GM18520 (cell line): Measurements from ENCODE around the gene RALGPS1.

Experiments used
- ATAC-seq: cut with Tn5 transposase; IDR thresholded peaks from one replicate; pipeline ENCODE4 v1.9.1; 2021; ENCODE audit not compliant: unreplicated experiment

Gene RALGPS1

DNA sequence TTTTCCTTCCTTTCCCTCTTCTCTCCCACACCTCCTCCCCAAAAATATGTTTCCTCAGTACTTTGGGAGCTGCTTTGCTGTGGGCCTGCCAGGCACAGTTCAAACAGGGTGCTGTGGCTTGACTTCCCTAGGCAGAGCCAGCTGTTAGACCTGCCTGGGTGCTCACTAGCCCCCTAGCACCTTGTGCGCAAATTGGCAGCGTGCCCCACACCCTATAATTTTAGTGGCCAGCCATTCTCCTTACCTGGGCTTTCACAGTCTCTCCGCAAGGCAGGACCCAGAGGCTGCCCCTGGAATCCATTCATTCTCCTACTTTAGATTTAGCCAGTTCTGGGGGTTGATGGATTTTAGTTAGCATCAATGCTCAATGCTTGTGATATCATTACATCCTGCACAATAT is 135.6 kb downstream of the RALGPS1 start:
- ATAC-seq: no peak

DNA sequence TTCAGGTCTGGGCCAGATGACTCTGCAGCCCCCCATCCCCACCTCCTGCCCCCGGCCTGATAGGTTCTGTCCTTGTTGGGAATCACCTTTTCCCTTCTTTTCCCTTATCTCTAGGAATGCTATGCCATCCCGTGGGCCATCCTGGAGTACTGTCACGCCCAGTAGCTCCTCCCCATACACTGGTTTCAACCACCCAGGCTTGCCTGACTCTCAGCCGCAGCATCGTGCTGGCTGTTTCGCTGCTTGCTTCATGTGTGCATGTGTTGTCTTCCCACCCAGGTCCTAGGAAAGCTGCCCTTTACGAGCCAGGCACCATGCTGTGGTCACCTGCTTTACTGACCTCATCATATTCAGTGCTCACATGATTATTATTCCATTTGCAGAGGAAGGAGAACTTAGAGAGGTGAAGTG is 136.0 kb downstream of the RALGPS1 start:
- no peak for ATAC-seq

DNA sequence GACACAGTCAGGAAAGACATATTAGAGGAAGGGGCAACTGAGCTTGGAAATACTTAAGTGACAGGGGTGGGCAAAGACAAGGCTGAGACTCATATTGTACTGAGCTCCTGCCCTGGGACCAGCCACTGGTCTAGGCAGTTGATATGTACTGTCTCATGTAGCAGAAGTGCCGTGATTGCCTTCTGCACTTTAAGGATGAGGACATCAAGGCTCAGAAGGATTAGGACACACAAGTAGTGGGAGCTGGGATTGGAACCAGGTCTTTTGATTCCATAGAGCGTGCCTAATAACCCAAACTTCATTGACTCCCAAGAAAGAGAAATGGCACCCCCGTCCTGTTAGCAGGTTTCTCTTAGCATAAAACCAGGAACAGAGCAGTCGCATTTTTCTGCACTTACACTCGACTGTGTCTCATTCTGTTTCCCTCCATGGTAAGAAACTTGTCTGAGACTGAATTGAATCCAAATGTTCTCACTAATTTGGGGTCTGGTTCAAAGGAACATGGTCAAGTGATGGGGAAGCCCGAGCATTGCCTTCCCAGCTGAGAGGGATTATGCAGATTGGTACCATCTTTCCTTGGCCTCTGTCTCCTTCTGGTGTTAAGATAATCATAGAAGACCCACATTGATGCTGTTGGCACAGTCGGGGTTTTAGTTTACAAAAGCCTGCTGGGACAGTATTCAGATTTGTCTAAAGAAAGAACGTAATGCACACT is 137.5 kb downstream of the RALGPS1 start:
- no peak for ATAC-seq

DNA sequence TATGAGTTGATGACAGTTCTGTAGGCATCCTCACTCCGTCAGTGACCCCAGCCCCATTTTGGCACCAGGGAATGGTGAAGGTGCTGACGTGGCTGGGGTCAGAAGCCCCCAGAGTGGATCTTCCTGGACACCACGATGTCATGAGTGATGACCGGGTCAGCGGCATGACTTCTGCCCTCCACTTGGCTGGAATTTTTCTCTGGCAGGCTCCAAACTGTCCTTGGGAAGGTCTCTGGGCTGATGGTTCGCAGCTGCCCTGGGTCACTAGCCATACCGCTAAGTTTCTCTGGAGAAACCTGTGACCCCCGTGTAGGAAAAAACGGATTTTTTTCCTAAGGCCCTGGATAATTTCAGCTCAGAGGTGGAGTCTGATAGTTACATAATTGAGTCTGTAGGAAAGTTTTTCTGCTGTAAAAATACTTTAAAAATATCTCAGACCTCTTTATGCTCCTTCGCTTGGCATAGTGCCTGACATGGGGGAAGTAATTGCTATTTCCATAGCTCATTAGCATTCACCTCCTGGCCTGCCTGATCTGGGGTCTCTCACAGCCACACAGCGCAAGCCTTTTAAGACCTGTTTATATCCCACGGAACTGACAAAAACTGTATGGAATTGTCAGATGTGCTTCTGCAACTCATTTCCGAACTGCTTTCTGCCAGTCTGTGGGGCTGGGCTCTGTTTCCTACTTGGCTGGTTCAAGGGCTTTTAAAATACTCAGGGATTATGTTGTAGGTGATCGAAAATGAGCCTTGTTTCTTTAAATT is 138.7 kb downstream of the RALGPS1 start:
- ATAC-seq: no peak

DNA sequence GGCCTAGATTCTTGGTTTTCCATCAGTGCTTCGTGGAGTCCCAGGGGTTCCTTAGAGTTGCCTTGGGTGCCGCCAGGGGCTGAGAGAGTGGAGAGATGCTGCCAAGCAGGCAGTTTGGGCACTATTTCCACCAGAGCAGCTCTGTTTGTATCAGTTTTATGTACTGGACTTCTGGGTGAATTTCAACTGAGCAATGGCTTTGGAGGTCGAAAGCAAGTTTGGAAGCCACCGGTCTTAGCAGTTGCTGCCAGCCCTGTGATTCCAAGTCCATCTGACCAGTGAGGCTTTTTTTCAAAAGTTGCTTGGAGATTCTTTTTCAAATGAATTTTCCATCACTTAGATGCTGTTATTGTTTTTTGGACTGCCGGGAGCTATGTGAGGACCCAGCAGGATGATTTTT is 139.4 kb downstream of the RALGPS1 start:
- ATAC-seq: no peak

DNA sequence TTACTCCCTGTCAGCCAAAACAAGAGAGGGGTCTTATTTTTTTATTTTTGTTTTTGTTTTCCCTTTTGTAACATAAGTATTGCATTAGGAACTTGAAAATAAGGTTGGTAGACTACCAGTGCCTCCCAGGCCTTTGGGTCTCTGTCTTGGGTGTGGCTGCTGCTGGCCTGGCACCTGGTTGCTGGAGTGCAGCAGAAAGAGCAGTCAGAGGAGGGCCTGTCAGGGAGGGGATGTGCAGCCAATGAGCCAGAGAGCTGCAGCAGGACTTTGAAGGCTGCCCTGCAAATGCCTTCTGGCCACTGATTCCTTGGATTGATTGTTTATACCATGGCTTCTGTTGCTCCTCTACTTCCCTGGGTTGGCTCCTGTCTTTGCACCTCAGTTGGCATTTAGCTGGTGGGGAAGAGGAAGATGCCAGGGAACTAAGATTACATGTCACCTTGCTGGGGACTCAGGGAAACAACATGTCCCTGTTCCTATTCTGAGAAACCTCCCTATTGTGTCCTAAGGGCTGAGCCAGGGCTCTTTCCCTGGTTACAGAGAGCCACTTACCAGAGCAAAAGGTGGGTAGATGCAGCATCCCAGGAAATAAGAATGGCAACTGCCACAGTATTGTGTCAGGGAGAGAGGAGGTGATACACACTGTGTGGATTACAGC is 141.3 kb downstream of the RALGPS1 start:
- no peak for ATAC-seq

DNA sequence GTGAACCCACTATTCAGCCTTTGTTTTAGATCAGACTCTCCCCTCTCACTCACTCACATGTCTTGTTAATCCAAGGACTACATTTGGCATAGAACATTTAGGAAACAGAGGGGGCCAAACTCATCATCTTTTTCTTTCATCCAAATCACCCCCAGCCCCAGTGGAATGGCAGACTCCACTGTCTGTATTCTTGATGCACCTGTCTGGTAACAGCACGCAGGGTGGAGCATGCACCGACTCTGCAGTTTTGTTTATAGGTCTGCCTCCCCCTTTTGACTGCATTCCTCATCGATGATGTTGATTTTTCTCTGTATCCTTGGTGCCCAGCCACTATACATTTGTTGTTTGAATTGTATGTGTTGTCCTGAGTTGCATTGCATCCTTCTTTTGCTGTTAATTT is 141.9 kb downstream of the RALGPS1 start:
- no peak for ATAC-seq

DNA sequence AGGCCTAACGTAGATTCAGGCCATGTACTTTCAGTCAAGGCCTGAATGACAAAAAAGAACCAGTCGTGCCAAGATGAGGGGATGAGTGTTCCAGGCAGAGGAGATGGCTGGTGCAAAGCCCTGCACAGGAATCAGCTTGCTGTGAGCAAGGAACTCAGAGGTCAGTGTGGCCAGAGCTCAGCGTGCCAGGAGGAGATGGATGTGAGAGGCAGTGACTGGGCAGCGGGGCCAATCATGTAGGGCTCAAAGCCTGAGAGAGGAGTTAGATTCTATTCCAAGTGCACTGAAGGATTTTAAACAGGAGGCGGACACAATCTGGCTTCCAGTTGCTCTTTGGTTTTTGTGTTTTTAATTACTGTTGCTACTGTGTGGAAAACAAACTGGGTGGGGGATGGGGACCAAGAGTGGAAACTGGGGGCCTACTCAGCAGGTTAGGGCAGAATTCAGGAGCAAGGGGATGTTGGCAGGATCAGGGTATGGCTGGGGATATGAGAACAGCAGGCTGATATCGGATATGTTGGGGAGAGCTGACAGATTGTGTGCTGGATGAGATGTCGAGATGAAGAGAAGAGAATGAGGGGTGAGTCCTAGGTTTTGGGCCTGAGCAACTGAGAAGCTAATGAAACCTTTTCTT is 143.5 kb downstream of the RALGPS1 start:
- no peak for ATAC-seq

DNA sequence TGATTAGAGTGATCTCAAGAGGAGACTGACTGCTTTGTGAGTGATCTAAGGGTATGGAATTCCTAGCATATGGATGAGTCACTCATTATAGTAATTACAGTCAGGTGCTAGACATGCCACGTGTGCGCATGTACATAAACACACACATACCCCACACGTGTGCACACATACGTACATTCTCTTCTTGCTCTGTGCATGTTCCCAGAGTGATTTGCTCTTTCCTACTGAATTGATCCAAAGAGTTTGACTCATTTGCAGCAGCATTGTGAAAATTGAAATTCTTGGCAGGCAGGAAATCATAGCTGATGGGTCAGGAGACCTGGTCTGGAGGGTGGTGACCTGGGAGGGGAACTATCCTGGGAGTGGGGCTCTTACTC is 144.1 kb downstream of the RALGPS1 start:
- ATAC-seq: no peak

DNA sequence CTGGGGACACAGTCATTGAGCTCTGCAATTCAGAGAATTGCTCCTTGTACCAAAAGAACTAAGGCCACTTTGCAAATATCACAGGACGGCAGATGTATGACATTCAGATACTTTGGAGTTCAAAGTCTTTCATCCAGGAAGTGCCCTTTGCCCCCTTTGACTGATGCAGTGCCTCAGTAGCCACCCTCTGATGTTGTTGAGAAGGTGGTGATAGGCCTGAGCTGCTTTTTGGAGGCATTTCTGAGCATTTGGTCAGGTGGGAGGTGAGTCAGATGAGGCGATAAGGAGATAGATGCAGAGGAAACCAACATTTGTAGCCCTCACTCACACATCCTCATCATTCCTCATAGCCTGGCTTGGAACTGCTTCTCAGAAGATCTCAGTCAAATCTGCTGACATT is 144.4 kb downstream of the RALGPS1 start:
- ATAC-seq: no peak

DNA sequence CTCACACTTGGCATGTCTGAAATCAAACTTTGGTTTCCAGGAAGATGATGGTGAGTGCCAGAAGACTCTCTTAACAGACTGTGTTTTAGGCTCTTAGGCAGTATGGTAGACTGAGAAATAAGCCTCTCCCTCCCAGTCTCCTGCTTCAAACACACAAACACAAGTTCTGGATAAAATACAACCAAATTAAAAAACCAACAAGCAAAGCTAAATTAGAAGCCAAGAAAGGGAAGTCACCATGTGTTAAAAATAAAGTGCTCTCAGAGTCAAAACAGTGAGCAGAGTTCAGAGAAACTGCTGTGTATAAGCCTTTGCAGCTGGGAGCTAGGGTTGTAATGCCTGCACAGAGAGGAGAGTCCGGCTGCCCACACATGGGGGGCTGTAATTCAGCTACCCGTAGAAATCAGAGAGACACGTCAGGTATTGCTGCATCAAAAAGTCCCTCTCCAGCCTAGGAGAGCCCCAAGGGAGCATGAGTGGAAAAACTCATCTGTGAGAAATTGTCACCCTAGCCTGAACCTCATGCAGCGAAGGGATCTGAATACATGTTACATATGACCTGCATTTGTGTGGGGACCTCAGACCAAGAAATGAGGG is 145.3 kb downstream of the RALGPS1 start:
- no peak for ATAC-seq

DNA sequence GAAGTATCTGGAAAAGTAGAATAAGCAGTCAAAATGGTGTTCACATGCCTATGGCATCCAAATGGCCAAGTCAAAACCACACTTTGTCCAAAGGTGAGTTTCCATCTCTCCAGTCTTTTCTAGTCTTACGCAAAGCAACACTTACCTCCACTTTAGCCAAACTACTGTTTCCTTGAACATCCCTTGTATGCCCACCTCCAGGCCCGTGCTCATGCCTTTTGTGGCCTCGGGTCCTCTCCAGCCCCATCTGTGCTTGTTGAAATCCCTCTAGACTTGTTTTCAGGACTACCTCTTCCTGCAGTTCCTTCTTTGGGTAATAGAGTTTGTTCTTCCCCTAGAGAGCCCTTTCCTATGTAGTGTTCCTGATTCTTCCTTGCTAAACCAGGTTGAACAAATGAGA is 146.8 kb downstream of the RALGPS1 start:
- ATAC-seq: no peak

DNA sequence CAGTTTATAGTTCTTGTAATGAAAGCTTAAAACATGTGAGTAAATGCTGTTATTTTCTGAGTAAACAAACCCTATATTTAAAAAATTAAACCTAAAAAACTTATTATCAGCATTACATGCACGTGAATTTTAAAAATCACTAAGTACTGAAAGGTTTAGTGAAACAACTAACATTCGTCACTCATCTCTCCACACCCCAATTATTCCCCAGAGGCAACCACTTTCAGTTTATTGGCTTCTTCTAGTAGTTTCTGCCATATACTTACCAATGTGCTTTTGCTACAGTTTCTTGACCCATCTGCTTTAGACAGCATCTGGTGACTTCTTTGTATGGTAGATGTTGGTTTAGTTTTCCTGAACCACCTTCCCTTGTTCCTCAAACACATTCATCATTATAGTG is 149.8 kb downstream of the RALGPS1 start:
- no peak for ATAC-seq

DNA sequence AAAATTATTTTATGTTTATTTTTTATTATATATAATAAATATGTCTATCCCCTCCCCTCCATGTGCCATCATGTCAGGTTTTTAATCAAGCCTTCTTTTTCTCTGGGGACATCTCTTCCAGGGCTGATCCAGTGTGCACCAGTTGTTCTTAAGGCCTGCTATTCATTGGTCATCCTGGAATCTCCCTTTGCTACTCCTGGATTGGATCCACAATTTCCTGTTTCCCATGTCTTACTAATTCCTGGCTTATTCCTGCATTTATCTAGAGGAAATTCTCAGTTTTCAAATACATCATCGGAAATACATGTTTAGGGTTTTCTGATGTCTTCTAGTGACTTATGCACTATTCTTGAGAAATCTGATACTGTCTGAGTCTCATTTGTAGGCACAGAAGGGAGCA is 151.0 kb downstream of the RALGPS1 start:
- ATAC-seq: no peak

DNA sequence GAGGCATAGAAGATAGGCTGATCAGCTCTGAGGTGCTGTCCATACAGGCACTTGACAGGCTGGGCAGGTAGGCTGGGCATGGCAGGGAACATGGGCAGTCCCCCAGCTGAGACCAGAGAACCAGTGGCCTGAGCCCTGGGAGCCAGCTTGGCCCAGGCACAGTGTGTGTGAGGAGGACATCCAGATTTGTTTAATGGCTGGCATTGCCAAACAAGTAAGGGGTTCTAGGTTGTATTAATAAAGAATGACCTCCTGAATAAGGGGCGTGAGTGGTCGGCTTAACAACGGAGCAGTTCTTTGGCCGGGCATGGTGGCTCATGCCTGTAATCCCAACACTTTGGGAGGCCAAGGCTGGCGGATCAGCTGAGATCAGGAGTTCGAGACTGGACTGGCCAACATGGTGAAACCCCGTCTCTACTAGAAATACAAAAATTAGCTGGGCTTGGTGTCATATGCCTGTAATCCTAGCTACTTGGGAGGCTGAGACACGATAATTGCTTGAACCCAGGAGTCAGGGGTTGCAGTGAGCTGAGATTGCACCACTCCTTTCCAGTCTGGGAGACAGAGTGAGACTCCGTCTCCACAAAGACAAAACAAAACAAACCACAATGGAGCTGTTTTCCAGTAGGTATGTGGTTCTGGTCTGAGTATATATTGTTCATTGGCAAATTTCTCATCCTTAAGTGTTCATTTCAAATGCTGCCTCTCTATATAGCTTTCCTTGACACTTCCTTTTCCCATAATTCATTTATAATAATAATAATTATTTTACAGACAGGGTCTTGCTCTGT is 151.7 kb downstream of the RALGPS1 start:
- ATAC-seq: no peak

DNA sequence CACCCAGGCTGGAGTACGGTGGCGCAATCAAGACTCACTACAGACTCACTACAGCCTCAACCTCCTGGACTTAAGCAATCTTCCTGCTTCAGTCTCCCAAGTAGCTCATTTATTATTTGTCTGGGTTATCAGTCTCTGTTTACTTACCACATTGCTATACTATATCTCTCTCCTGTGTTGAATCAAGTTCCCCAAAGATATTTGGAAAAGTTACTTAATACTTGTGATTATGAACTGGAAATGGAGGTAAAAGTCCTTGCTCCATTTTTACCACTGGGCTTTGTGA is 152.2 kb downstream of the RALGPS1 start:
- no peak for ATAC-seq

DNA sequence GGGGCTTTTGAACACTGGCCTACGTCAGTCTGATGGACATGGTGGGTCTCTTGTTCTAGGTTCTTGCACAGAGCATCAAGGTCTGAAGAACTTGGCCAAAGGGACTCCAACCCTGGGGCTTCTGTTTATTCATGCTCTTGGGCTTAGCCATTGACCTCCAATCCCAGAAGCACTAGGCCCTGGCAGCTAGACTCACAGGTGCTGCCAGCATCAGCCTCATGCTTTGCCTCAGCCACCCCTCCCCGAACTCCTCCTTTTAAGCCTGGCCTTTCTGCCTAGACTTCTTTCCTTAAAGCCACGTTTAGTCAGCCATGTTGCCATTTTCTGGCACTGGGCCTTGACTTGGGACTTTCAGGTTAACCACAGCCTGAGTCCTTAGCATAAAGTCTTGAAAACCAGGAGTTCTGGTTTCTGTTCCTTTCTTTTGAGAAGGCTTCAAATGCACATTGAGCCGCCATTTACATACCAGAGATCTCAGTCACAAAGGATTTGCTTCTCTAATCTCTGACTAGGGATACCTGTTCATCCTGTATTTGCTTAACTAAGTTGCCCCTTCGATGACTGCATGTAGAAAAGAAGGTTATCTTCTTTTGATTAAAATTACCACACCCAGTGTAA is 153.1 kb downstream of the RALGPS1 start:
- ATAC-seq: no peak

DNA sequence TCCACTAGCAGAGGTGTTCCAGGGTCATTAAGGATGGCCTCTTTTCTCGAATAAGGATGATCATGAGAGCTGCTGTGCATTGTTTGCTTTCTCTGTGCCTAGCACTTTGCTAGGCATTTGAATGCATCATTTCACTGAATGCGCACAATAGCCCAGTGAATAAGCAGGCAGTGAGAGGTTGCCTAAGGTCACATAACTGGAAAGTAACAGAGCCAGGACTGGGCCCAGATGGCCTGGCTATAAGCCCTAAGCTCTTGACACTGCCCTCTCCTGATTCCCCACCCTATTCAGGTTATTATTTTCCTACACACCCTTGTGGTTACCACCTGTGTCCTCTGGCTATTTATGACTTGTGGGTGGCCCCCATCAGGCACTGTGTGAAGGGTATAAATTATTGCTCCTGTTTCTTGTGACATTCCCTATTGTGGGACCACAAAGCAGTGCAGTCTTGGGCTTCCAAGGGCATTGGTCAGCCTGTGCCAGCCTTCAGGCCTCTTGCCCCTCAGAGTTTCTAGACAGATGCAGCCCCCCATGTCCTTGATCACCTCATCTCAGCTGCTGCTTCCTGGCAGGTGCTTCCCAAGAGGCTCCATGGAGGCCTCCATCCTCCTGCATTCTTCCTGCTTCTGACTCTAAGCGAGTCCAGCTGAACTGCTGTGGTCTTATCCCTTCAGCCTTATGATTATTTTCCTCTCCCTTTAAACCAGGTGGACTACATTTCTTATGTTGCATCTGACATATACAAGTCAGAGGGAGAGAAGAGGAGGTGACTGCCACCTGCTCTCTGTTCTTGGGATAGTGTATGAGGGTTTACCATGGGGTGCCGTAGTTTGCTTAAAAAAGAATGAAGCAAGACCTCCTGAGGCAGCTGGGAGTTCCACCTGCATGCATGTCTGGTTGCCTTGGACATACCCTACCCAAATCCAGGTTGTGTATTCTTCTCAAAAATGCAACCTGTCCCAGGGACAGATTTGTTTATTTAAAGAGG is 160.3 kb downstream of the RALGPS1 start:
- no peak for ATAC-seq
